ENCODE results near the gene OR8B12. TPM values are rescaled to one million over a fixed set of nuclear protein-coding genes. Genes with fewer than 3 reads are reported as not detected.

Gene OR8B12
- total and polyA plus RNA-seq, 10 of the 15 experiments (the other 5 are each of a cell fraction or from before 2014, with no cell fraction given), result not detected

DNA sequence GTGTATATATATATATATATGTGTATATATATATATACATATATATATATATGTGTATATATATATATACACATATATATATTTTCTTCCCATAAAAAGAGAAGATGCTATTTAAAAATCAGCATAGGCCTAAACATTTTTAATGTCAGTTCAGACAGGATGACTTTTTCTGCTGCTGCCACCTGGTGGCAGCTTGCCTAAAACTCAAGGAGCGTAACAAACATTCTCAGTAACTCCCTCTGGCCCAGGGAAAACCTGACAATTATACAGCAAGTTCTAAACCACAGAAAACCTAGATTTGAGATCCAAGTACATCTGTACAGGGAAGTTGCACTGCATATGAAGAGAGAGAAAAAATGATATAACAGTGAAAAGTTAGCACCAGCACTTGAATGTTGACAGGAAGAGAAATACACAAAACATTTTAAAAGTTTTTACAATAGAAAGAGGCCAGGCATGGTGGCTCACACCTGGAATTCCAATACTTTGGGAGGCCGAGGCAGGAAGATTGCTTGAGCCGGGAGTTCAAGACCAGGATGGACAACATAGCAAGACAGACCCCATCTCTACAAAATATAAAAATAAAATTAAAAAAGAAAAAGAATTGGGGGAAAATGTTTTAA is 42.9 kb upstream of the OR8B12 start:
- RAD21 ChIA-PET (ENCODE audit: unreplicated experiment), result interaction anchor here (1.2 to 2.0 kb wide), 3 partner anchors 168 to 518 kb away, joined by 3 to 7 read pairs (median 4); no protein-coding TSS in a partner anchor
- Histone ChIP-seq H3K9me3 (replicated peaks; ENCODE audit: control insufficient read depth, insufficient read depth, low read length) (no peaks in the 10 kb centered on the region), H4K20me1 (ENCODE audit: control insufficient read depth, insufficient read depth) (no peaks in the 10 kb centered on the region), H3K4me1 (ENCODE audit: control insufficient read depth, insufficient read depth, low read length) (no peaks in the 10 kb centered on the region), H3K9ac (ENCODE audit: control insufficient read depth, insufficient read depth, low read length) (no peak overlapping the region), H3K36me3 (ENCODE audit: control insufficient read depth in 2 of 2, insufficient read depth in 2 of 2, low read length in 1 of 2) (no peaks in the 10 kb centered on the region), H2AFZ (ENCODE audit: control insufficient read depth, low read depth, low read length) (no peak overlapping the region), H3K79me2 (ENCODE audit: control insufficient read depth, insufficient read depth, low read length) (no peaks in the 10 kb centered on the region), H3K27ac (ENCODE audit: control insufficient read depth, insufficient read depth) (no peak overlapping the region), H3K27me3 (replicated peaks in 1 of 2; ENCODE audit: control insufficient read depth in 2 of 2, insufficient read depth in 2 of 2, low read length in 1 of 2) (no peaks in the 10 kb centered on the region; a peak in 1 of 4 replicates), H3K4me3 (no peak overlapping the region), H3K4me2 (ENCODE audit: control insufficient read depth, insufficient read depth) (no peak overlapping the region)
- intact Hi-C loops (cut with micrococcal nuclease; ENCODE audit: unreplicated experiment) (loop anchor here (1.0 kb wide), 2 partner anchors 171 to 517 kb away; no protein-coding TSS in a partner anchor), in situ Hi-C loops (cut with MboI) (loop anchor here (5.0 to 10.0 kb wide), 2 partner anchors 169 to 512 kb away; no protein-coding TSS in a partner anchor)
- no TSS peak for BruUV-seq (replicated peaks)
- no peak for DNase-seq (ENCODE audit: low read depth, low spot score)
- CTCF ChIA-PET, result interaction anchor here (0.7 to 2.8 kb wide), 14 partner anchors 8 to 517 kb away, joined by 3 to 32 read pairs (median 5); no protein-coding TSS in a partner anchor
- SMC1A ChIA-PET (ENCODE audit: uncharacterized antibody, unreplicated experiment), result interaction anchor here (0.8 to 1.8 kb wide), 5 partner anchors 10 to 517 kb away, joined by 3 to 12 read pairs (median 6); no protein-coding TSS in a partner anchor
- FAIRE-seq, result peak; percentile 92
- TF ChIP-seq KAT2A (conservative IDR thresholded peaks at IDR 0.05; ENCODE audit: control insufficient read depth, low read depth, low read length), result no peak
- TF ChIP-seq, protein P1, sequence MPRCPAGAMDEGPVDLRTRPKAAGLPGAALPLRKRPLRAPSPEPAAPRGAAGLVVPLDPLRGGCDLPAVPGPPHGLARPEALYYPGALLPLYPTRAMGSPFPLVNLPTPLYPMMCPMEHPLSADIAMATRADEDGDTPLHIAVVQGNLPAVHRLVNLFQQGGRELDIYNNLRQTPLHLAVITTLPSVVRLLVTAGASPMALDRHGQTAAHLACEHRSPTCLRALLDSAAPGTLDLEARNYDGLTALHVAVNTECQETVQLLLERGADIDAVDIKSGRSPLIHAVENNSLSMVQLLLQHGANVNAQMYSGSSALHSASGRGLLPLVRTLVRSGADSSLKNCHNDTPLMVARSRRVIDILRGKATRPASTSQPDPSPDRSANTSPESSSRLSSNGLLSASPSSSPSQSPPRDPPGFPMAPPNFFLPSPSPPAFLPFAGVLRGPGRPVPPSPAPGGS (IDR thresholded peaks at IDR 0.05; ENCODE audit: borderline replicate concordance, insufficient read depth, low read depth, low read length, poor library complexity, severe bottlenecking), result no peak
- no peak for TF ChIP-seq E2F8 (IDR thresholded peaks at IDR 0.05; ENCODE audit: low read depth, partially characterized antibody)
- TF ChIP-seq MTA2 (IDR thresholded peaks at IDR 0.05; ENCODE audit: low read depth), result no peak
- TF ChIP-seq, protein P2, sequence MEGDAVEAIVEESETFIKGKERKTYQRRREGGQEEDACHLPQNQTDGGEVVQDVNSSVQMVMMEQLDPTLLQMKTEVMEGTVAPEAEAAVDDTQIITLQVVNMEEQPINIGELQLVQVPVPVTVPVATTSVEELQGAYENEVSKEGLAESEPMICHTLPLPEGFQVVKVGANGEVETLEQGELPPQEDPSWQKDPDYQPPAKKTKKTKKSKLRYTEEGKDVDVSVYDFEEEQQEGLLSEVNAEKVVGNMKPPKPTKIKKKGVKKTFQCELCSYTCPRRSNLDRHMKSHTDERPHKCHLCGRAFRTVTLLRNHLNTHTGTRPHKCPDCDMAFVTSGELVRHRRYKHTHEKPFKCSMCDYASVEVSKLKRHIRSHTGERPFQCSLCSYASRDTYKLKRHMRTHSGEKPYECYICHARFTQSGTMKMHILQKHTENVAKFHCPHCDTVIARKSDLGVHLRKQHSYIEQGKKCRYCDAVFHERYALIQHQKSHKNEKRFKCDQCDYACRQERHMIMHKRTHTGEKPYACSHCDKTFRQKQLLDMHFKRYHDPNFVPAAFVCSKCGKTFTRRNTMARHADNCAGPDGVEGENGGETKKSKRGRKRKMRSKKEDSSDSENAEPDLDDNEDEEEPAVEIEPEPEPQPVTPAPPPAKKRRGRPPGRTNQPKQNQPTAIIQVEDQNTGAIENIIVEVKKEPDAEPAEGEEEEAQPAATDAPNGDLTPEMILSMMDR (IDR thresholded peaks at IDR 0.05 in 2 of 3, conservative IDR thresholded peaks at IDR 0.05 in 1 of 3; ENCODE audit: control insufficient read depth in 2 of 3, extremely low read depth in 1 of 3, insufficient read depth in 1 of 3, low read depth in 3 of 3, low read length in 3 of 3), result peak; percentile 57 to 67 (median 66)
- no peak for TF ChIP-seq MTA3 (IDR thresholded peaks at IDR 0.05; ENCODE audit: borderline replicate concordance, low read length)
- TF ChIP-seq BHLHE40 (IDR thresholded peaks at IDR 0.05; ENCODE audit: borderline replicate concordance in 1 of 2, low read depth in 2 of 2, low read length in 1 of 2), result no peak
- no peak for TF ChIP-seq FOXK2 (IDR thresholded peaks at IDR 0.05)
- peak; percentile 81 for TF ChIP-seq SMC3 (IDR thresholded peaks at IDR 0.05; ENCODE audit: borderline replicate concordance, low read length)
- no peak for TF ChIP-seq ZNF274 (IDR thresholded peaks at IDR 0.05; ENCODE audit: insufficient read depth, insufficient read length)
- no peak for TF ChIP-seq SREBF1 (IDR thresholded peaks at IDR 0.05; ENCODE audit: low read length)
- no peak for TF ChIP-seq HDAC6 (IDR thresholded peaks at IDR 0.05; ENCODE audit: unreplicated experiment)
- peak; percentile 62 for TF ChIP-seq PAX5 (IDR thresholded peaks at IDR 0.05; ENCODE audit: borderline replicate concordance, low read depth, low read length)
- TF ChIP-seq NR2F1 (conservative IDR thresholded peaks at IDR 0.05), result no peak
- TF ChIP-seq BRCA1 (IDR thresholded peaks at IDR 0.05; ENCODE audit: low read depth, low read length), result no peak
- no peak for TF ChIP-seq GABPA (IDR thresholded peaks at IDR 0.05; ENCODE audit: low read depth)
- peak; percentile 58 for TF ChIP-seq RAD21 (IDR thresholded peaks at IDR 0.05; ENCODE audit: insufficient read depth, low read depth, low read length)
- POLR2A ChIA-PET, result no interaction called here
- ATAC-seq, result peak; percentile 72
- WGBS (ENCODE audit: insufficient coverage, insufficient replicate concordance, low lambda C conversion rate, missing lambda C conversion rate), result 2% methylated on average over 3 of the region's 3 CpGs

Data from GM12878 (cell line).